IgD-negative memory B cell (primary cell): ENCODE measurements around the gene GSC. TPM values are rescaled to one million over a fixed set of nuclear protein-coding genes. Genes with fewer than 3 reads are reported as not detected.
A peak's percentile ranks its signal among the peaks of the same experiment; 100 is the strongest.
"Not testable (repeated sequence)": the region's sequence is repeated elsewhere in the genome, so short reads cannot be mapped to it uniquely, and the experiment has no call there.

Experiments
- H3K27ac Mint-ChIP-seq, 3 donors: one replicate each; pipeline ENCODE4 v1.8.0; 2020 to 2022; ENCODE audit warnings: mild to moderate bottlenecking in 3 of 3, mixed read lengths in 3 of 3, moderate library complexity in 1 of 3
- H3K27me3 Mint-ChIP-seq: one replicate; pipeline ENCODE4 v1.8.0; 2021; ENCODE audit warnings: mixed read lengths
- H3K36me3 Mint-ChIP-seq: one replicate; pipeline ENCODE4 v1.8.0; 2020; ENCODE audit warnings: mild to moderate bottlenecking, mixed read lengths
- H3K4me1 Mint-ChIP-seq, 3 donors: one replicate each; pipeline ENCODE4 v1.8.0; 2020 to 2022; ENCODE audit warnings: mixed read lengths in 3 of 3, mild to moderate bottlenecking in 1 of 3
- H3K4me3 Mint-ChIP-seq, 4 donors: one replicate each; pipeline ENCODE4 v1.8.0; 2020 to 2022; ENCODE audit warnings: mild to moderate bottlenecking in 4 of 4, mixed read lengths in 4 of 4, moderate library complexity in 3 of 4
- H3K9me3 Mint-ChIP-seq, 3 donors: one replicate each; pipeline ENCODE4 v1.8.0; 2020 to 2021; ENCODE audit warnings: mixed read lengths in 3 of 3, mild to moderate bottlenecking in 1 of 3
- polyA plus RNA-seq: library from polyadenylated mRNA; unstranded; fragments of 300-500 nt; fragmentation: Illumina TruSeq; gene quantifications from one replicate; pipeline ENCODE4 v1.2.3, GENCODE V29; 2021

The GSC gene
- polyA plus RNA-seq, result not detected

GRCh38 chr14:94769391-94770250 is at the start of gene GSC:
TSS of gene GSC (minus strand) at chr14:94770113. CDS start at chr14:94770015, 98 bp downstream.
- peak within 1 kb of the TSS in 1 of 3 donors; percentile 31 for H3K27ac Mint-ChIP-seq
- H3K9me3 Mint-ChIP-seq, result no peaks in the 10 kb centered on the region
- H3K4me1 Mint-ChIP-seq, result peaks cover 0 to 8% (median 3%) of the 10 kb centered on the region in 3 donors
- peak within 1 kb of the TSS in 3 of 4 donors; percentile 67 to 88 (median 81) for H3K4me3 Mint-ChIP-seq
- H3K27me3 Mint-ChIP-seq, result peaks cover 68% of the 10 kb centered on the region
- H3K36me3 Mint-ChIP-seq, result no peaks in the 10 kb centered on the region

GRCh38 chr14:94819531-94819930 is 49.6 kb upstream of the GSC start:
- Mint-ChIP-seq H3K27me3 (peaks cover 2% of the 10 kb centered on the region), H3K9me3 (peaks cover 2 to 7% (median 3%) of the 10 kb centered on the region in 3 donors), H3K4me1 (no peaks in the 10 kb centered on the region), H3K27ac (no peak overlapping the region), H3K36me3 (peaks cover 2% of the 10 kb centered on the region), H3K4me3 (no peak overlapping the region)

GRCh38 chr14:94816113-94816512 is 46.2 kb upstream of the GSC start:
- no peaks in the 10 kb centered on the region for H3K36me3 Mint-ChIP-seq
- H3K27me3 Mint-ChIP-seq, result no peaks in the 10 kb centered on the region
- peaks cover 0 to 5% (median 0%) of the 10 kb centered on the region in 3 donors for H3K9me3 Mint-ChIP-seq
- H3K27ac Mint-ChIP-seq, result no peak overlapping the region
- no peak overlapping the region for H3K4me3 Mint-ChIP-seq
- H3K4me1 Mint-ChIP-seq, result no peaks in the 10 kb centered on the region

- peaks cover 0 to 3% (median 3%) of the 10 kb centered on the region in 3 donors for H3K9me3 Mint-ChIP-seq
- H3K27me3 Mint-ChIP-seq, result peaks cover 1% of the 10 kb centered on the region
- no peak overlapping the region for H3K27ac Mint-ChIP-seq
- H3K4me1 Mint-ChIP-seq, result no peaks in the 10 kb centered on the region
- H3K4me3 Mint-ChIP-seq, result no peak overlapping the region
- H3K36me3 Mint-ChIP-seq, result no peaks in the 10 kb centered on the region
These were observed 35.9 kb upstream of the GSC start for GRCh38 chr14:94805680-94806288.

GRCh38 chr14:94801225-94801624 is 31.3 kb upstream of the GSC start:
- H3K36me3 Mint-ChIP-seq, result no peaks in the 10 kb centered on the region
- H3K4me3 Mint-ChIP-seq, result no peak overlapping the region
- H3K9me3 Mint-ChIP-seq, result no peaks in the 10 kb centered on the region
- no peaks in the 10 kb centered on the region for H3K27me3 Mint-ChIP-seq
- no peak overlapping the region for H3K27ac Mint-ChIP-seq
- no peaks in the 10 kb centered on the region for H3K4me1 Mint-ChIP-seq

- H3K9me3 Mint-ChIP-seq, H3K4me3 Mint-ChIP-seq, H3K4me1 Mint-ChIP-seq, H3K36me3 Mint-ChIP-seq, H3K27me3 Mint-ChIP-seq, H3K27ac Mint-ChIP-seq: not testable (repeated sequence)
These were observed 30.9 kb upstream of the GSC start for GRCh38 chr14:94800764-94801163.

GRCh38 chr14:94797887-94798286 is 28.0 kb upstream of the GSC start:
- Mint-ChIP-seq H3K27ac (no peak overlapping the region), H3K27me3 (no peaks in the 10 kb centered on the region), H3K4me3 (no peak overlapping the region), H3K4me1 (no peaks in the 10 kb centered on the region), H3K36me3 (no peaks in the 10 kb centered on the region), H3K9me3 (peaks cover 0 to 4% (median 0%) of the 10 kb centered on the region in 3 donors)

- H3K4me1 Mint-ChIP-seq, result no peaks in the 10 kb centered on the region
- no peak overlapping the region for H3K4me3 Mint-ChIP-seq
- no peak overlapping the region for H3K27ac Mint-ChIP-seq
- H3K9me3 Mint-ChIP-seq, result peaks cover 0 to 4% (median 0%) of the 10 kb centered on the region in 3 donors
- H3K27me3 Mint-ChIP-seq, result no peaks in the 10 kb centered on the region
- H3K36me3 Mint-ChIP-seq, result no peaks in the 10 kb centered on the region
These were observed 26.4 kb upstream of the GSC start for GRCh38 chr14:94796278-94796677.

GRCh38 chr14:94795372-94795771 is 25.5 kb upstream of the GSC start:
- no peak overlapping the region for H3K4me3 Mint-ChIP-seq
- peaks cover 0 to 4% (median 4%) of the 10 kb centered on the region in 3 donors for H3K9me3 Mint-ChIP-seq
- no peaks in the 10 kb centered on the region for H3K36me3 Mint-ChIP-seq
- H3K27me3 Mint-ChIP-seq, result no peaks in the 10 kb centered on the region
- no peak overlapping the region for H3K27ac Mint-ChIP-seq
- H3K4me1 Mint-ChIP-seq, result no peaks in the 10 kb centered on the region

GRCh38 chr14:94793901-94794300 is 24.0 kb upstream of the GSC start:
- no peaks in the 10 kb centered on the region for H3K4me1 Mint-ChIP-seq
- no peaks in the 10 kb centered on the region for H3K36me3 Mint-ChIP-seq
- H3K9me3 Mint-ChIP-seq, result peaks cover 0 to 4% (median 4%) of the 10 kb centered on the region in 3 donors
- H3K27me3 Mint-ChIP-seq, result no peaks in the 10 kb centered on the region
- H3K27ac Mint-ChIP-seq, result no peak overlapping the region
- no peak overlapping the region for H3K4me3 Mint-ChIP-seq

- Mint-ChIP-seq H3K4me1 (no peaks in the 10 kb centered on the region), H3K4me3 (no peak overlapping the region), H3K36me3 (no peaks in the 10 kb centered on the region), H3K27ac (no peak overlapping the region), H3K27me3 (no peaks in the 10 kb centered on the region), H3K9me3 (peaks cover 0 to 4% (median 0%) of the 10 kb centered on the region in 3 donors)
These were observed 17.7 kb upstream of the GSC start for GRCh38 chr14:94787655-94788054.

- peaks cover 0 to 4% (median 0%) of the 10 kb centered on the region in 3 donors for H3K9me3 Mint-ChIP-seq
- no peak overlapping the region for H3K27ac Mint-ChIP-seq
- no peaks in the 10 kb centered on the region for H3K36me3 Mint-ChIP-seq
- H3K4me1 Mint-ChIP-seq, result no peaks in the 10 kb centered on the region
- no peak overlapping the region for H3K4me3 Mint-ChIP-seq
- no peaks in the 10 kb centered on the region for H3K27me3 Mint-ChIP-seq
These were observed 17.2 kb upstream of the GSC start for GRCh38 chr14:94787092-94787491.

GRCh38 chr14:94780536-94781399 is 10.9 kb upstream of the GSC start:
- Mint-ChIP-seq H3K36me3 (no peaks in the 10 kb centered on the region), H3K4me3 (no peak overlapping the region), H3K27me3 (peaks cover 29% of the 10 kb centered on the region), H3K27ac (no peak overlapping the region), H3K9me3 (no peaks in the 10 kb centered on the region), H3K4me1 (no peaks in the 10 kb centered on the region)

GRCh38 chr14:94779713-94780112 is 9.8 kb upstream of the GSC start:
- H3K4me1 Mint-ChIP-seq, result no peaks in the 10 kb centered on the region
- H3K27me3 Mint-ChIP-seq, result peaks cover 38% of the 10 kb centered on the region
- no peak overlapping the region for H3K27ac Mint-ChIP-seq
- H3K36me3 Mint-ChIP-seq, result no peaks in the 10 kb centered on the region
- no peak overlapping the region for H3K4me3 Mint-ChIP-seq
- H3K9me3 Mint-ChIP-seq, result no peaks in the 10 kb centered on the region

- H3K27me3 Mint-ChIP-seq, result peaks cover 67% of the 10 kb centered on the region
- H3K4me1 Mint-ChIP-seq, result no peaks in the 10 kb centered on the region
- no peak overlapping the region for H3K27ac Mint-ChIP-seq
- H3K4me3 Mint-ChIP-seq, result no peak overlapping the region
- H3K36me3 Mint-ChIP-seq, result no peaks in the 10 kb centered on the region
- H3K9me3 Mint-ChIP-seq, result no peaks in the 10 kb centered on the region
These were observed 5.9 kb upstream of the GSC start for GRCh38 chr14:94775871-94776210.
